ENCODE results near the gene GRK6. TPM values are rescaled to one million over a fixed set of nuclear protein-coding genes. Genes with fewer than 3 reads are reported as not detected.
A peak's percentile ranks its signal among the peaks of the same experiment; 100 is the strongest.

GRK6 gene
- total RNA-seq, 1 donor from 2014 or later: 20.6 TPM

- H3K36me3 ChIP-seq: peaks cover 13 to 24% of the 10 kb centered on the region in 2 donors
- H3K27ac ChIP-seq: peak overlapping the region; percentile 91
- H3K4me3 ChIP-seq: peak overlapping the region in 1 of 2 donors; percentile 1
- H3K27me3 ChIP-seq: no peaks in the 10 kb centered on the region
- peak in 1 of 2 donors; percentile 92 for DNase-seq (ENCODE audit: low spot score in 2 of 2)
- intact Hi-C loops (cut with DNase I): loop anchor here (1.0 kb wide), 1 partner anchor 15 kb away; no protein-coding TSS in a partner anchor
- no peaks in the 10 kb centered on the region for H3K9me3 ChIP-seq
- no peak for TF ChIP-seq CTCF (IDR thresholded peaks at IDR 0.05)
- H3K4me1 ChIP-seq: peaks cover 22 to 80% of the 10 kb centered on the region in 2 donors
These were observed 52.5 kb downstream of the GRK6 start for GRCh38 chr5:177478711-177479646.

- intact Hi-C loops (cut with DNase I): loop anchor here (1.0 kb wide), 1 partner anchor 15 kb away; no protein-coding TSS in a partner anchor
- Histone ChIP-seq H3K27me3 (no peaks in the 10 kb centered on the region), H3K4me3 (peak overlapping the region in 1 of 2 donors; percentile 1), H3K27ac (peak overlapping the region; percentile 91), H3K36me3 (peaks cover 19 to 32% of the 10 kb centered on the region in 2 donors), H3K4me1 (peaks cover 29 to 79% of the 10 kb centered on the region in 2 donors), H3K9me3 (no peaks in the 10 kb centered on the region)
- no peak for DNase-seq (ENCODE audit: low spot score in 2 of 2)
- no peak for TF ChIP-seq CTCF (IDR thresholded peaks at IDR 0.05)
These were observed 53.3 kb downstream of the GRK6 start for GRCh38 chr5:177479774-177480173.

- DNase-seq (ENCODE audit: low spot score in 2 of 2): no peak
- no peak for TF ChIP-seq CTCF (IDR thresholded peaks at IDR 0.05)
- Histone ChIP-seq H3K36me3 (peaks cover 31 to 55% of the 10 kb centered on the region in 2 donors), H3K4me1 (peaks cover 32 to 69% of the 10 kb centered on the region in 2 donors), H3K27me3 (no peaks in the 10 kb centered on the region), H3K9me3 (no peaks in the 10 kb centered on the region), H3K4me3 (no peak overlapping the region), H3K27ac (peak overlapping the region; percentile 91)
- intact Hi-C loops (cut with DNase I): no loop called here
These were observed 55.9 kb downstream of the GRK6 start for GRCh38 chr5:177482359-177482795.

- intact Hi-C loops (cut with DNase I): no loop called here
- H3K4me3 ChIP-seq: no peak overlapping the region
- DNase-seq (ENCODE audit: low spot score in 2 of 2): no peak
- TF ChIP-seq CTCF (IDR thresholded peaks at IDR 0.05): no peak
- peaks cover 38 to 62% of the 10 kb centered on the region in 2 donors for H3K36me3 ChIP-seq
- peaks cover 32 to 65% of the 10 kb centered on the region in 2 donors for H3K4me1 ChIP-seq
- H3K9me3 ChIP-seq: no peaks in the 10 kb centered on the region
- no peaks in the 10 kb centered on the region for H3K27me3 ChIP-seq
- peak overlapping the region; percentile 72 to 91 for H3K27ac ChIP-seq
These were observed 56.6 kb downstream of the GRK6 start for GRCh38 chr5:177483042-177483441.

- H3K4me1 ChIP-seq: peaks cover 27 to 58% of the 10 kb centered on the region in 2 donors
- H3K27ac ChIP-seq: peak overlapping the region; percentile 49 to 91
These were observed 57.8 kb downstream of the GRK6 start for GRCh38 chr5:177483994-177484901.

More at GRCh38 chr5:177483994-177484901, 57.8 kb downstream of the GRK6 start:
- Histone ChIP-seq H3K36me3 (peaks cover 50 to 74% of the 10 kb centered on the region in 2 donors), H3K9me3 (no peaks in the 10 kb centered on the region), H3K4me3 (no peak overlapping the region), H3K27me3 (no peaks in the 10 kb centered on the region)
- no peak for DNase-seq (ENCODE audit: low spot score in 2 of 2)
- no peak for TF ChIP-seq CTCF (IDR thresholded peaks at IDR 0.05)
- intact Hi-C loops (cut with DNase I): no loop called here

Data from ascending aorta (tissue), 2 donors.